Prostate gland (tissue), 2 donors: ENCODE results near the gene PDILT. TPM values are rescaled to one million over a fixed set of nuclear protein-coding genes. Genes with fewer than 3 reads are reported as not detected.

Experiments
- DNase-seq: peaks from one replicate; pipeline ENCODE4 v3.0.0-alpha.2; 2019; ENCODE audit warnings: low spot score
- H3K27ac ChIP-seq, 2 donors: fragments of 200-600 bp; sonication (generic); 2 replicates each; pipeline ENCODE4 v1.5.1; 2017 to 2019
- H3K27me3 ChIP-seq: fragments of 200-600 bp; sonication (generic); replicated peaks from 2 replicates; pipeline ENCODE4 v1.5.1; 2019; ENCODE audit not compliant: insufficient read depth
- H3K36me3 ChIP-seq, 2 donors: fragments of 200-600 bp; sonication (generic); 1 replicate in 1 of 2; 2 replicates in 1 of 2; pipeline versions ENCODE4 v1.5.1 to v1.8.1; 2017 to 2019
- H3K4me1 ChIP-seq: fragments of 200-600 bp; sonication (generic); replicated peaks from 2 replicates; pipeline ENCODE4 v1.5.1; 2019
- H3K4me3 ChIP-seq, 2 donors: fragments of 200-600 bp; sonication (generic); 2 replicates each; pipeline ENCODE4 v1.5.1; 2017 to 2019
- H3K9me3 ChIP-seq: fragments of 200-600 bp; sonication (generic); 2 replicates; pipeline ENCODE4 v1.5.1; 2017
- CTCF ChIP-seq, 4 experiments: fragments of 200-600 bp in 2 of 4; fragments of 450-650 bp in 2 of 4; sonication (generic) in 2 of 4; IDR thresholded peaks; 1 replicate in 3 of 4; 2 replicates in 1 of 4; pipeline ENCODE4 v1.5.1; 2016 to 2019; ENCODE audit warnings: antibody characterized with exemption in 4 of 4, mild to moderate bottlenecking in 2 of 4, moderate library complexity in 2 of 4
- POLR2A ChIP-seq: fragments of 450-650 bp; IDR thresholded peaks from one replicate; pipeline ENCODE4 v1.6.1; 2016; ENCODE audit warnings: antibody characterized with exemption, mild to moderate bottlenecking
- POLR2AphosphoS5 ChIP-seq: sonication (generic); formaldehyde crosslinking; IDR thresholded peaks from one replicate; pipeline ENCODE4 v1.6.1; 2017; ENCODE audit warnings: antibody characterized with exemption
- WGBS: methylation state at CpG from one replicate; pipeline ENCODE4 v1.1.5; 2018; 5-methylcytosine and 5-hydroxymethylcytosine counted together
- intact Hi-C: fragments of 100-400 bp; cut with DNase I; formaldehyde crosslinking; loops from one replicate; pipeline ENCODE4 v1.14.2; 2022
- total RNA-seq, 2 donors: library from RNA; depleted of rRNA; stranded (reverse); fragments of >200 nt; gene quantifications; one replicate each; pipeline ENCODE4 v1.1.0, GENCODE V29; 2016

The PDILT gene
- total RNA-seq, 2 donors from 2014 or later = 0.87 to 2.4 TPM

GRCh38 chr16:20311548-20311947, 93.0 kb downstream of the PDILT start:
- TF ChIP-seq POLR2A (no peak), POLR2AphosphoS5 (no peak), CTCF (IDR thresholded peaks at IDR 0.05) (no peak)
- DNase-seq = no peak
- 66% methylated on average over 2 of the region's 2 CpGs for WGBS
- Histone ChIP-seq H3K4me3 (no peak overlapping the region), H3K27ac (peak overlapping the region in 1 of 2 donors; percentile 62), H3K27me3 (no peaks in the 10 kb centered on the region), H3K9me3 (no peaks in the 10 kb centered on the region), H3K4me1 (peaks cover 9% of the 10 kb centered on the region), H3K36me3 (no peaks in the 10 kb centered on the region)
- intact Hi-C loops = no loop called here

- no peaks in the 10 kb centered on the region for H3K27me3 ChIP-seq
- H3K27ac ChIP-seq = peak overlapping the region; percentile 16 to 62
- no peaks in the 10 kb centered on the region for H3K9me3 ChIP-seq
- intact Hi-C loops = no loop called here
- DNase-seq = no peak
- H3K4me1 ChIP-seq = peaks cover 9% of the 10 kb centered on the region
- 87% methylated on average over 11 of the region's 11 CpGs for WGBS
- H3K4me3 ChIP-seq = no peak overlapping the region
- TF ChIP-seq POLR2AphosphoS5 = no peak
- TF ChIP-seq POLR2A = no peak
- no peak for TF ChIP-seq CTCF (IDR thresholded peaks at IDR 0.05)
- H3K36me3 ChIP-seq = no peaks in the 10 kb centered on the region
Observed at GRCh38 chr16:20310421-20311395, 93.8 kb downstream of the PDILT start.

- Histone ChIP-seq H3K9me3 (no peaks in the 10 kb centered on the region), H3K36me3 (no peaks in the 10 kb centered on the region), H3K27me3 (no peaks in the 10 kb centered on the region), H3K4me1 (peaks cover 9% of the 10 kb centered on the region), H3K4me3 (no peak overlapping the region), H3K27ac (peak overlapping the region in 1 of 2 donors; percentile 51)
- WGBS = 67% methylated on average over 6 of the region's 6 CpGs
- TF ChIP-seq POLR2A (no peak), CTCF (IDR thresholded peaks at IDR 0.05) (no peak), POLR2AphosphoS5 (no peak)
- no peak for DNase-seq
- intact Hi-C loops = no loop called here
Observed at GRCh38 chr16:20309786-20310185, 94.8 kb downstream of the PDILT start.

Other genes with a start within 250 kb of the PDILT start
- 100 to 1,000 TPM in 1 of 2 donors, 10 to 100 TPM in 1; 29.8 to 971 TPM for gene GP2, start 77.2 kb downstream of the PDILT start, total RNA-seq
- gene UMOD, start 52.0 kb downstream of the PDILT start, total RNA-seq = 1 to 10 TPM in 1 of 2 donors, not detected in 1; 1.5 TPM
- gene ACSM5, start 4.8 kb upstream of the PDILT start, total RNA-seq = 1 to 10 TPM; 1.1 to 9.7 TPM
- gene ACSM2A, start 46.8 kb upstream of the PDILT start, total RNA-seq = under 1 TPM in 1 of 2 donors, not detected in 1; 0.17 TPM
- gene ACSM2B, start 171.6 kb upstream of the PDILT start, total RNA-seq = not detected